ENCODE data around the gene SLC6A1. TPM values are rescaled to one million over a fixed set of nuclear protein-coding genes. Genes with fewer than 3 reads are reported as not detected.

Gene SLC6A1
- total and polyA plus RNA-seq, 4 donors, result 16.0 to 71.9 (median 33.8) TPM

DNA sequence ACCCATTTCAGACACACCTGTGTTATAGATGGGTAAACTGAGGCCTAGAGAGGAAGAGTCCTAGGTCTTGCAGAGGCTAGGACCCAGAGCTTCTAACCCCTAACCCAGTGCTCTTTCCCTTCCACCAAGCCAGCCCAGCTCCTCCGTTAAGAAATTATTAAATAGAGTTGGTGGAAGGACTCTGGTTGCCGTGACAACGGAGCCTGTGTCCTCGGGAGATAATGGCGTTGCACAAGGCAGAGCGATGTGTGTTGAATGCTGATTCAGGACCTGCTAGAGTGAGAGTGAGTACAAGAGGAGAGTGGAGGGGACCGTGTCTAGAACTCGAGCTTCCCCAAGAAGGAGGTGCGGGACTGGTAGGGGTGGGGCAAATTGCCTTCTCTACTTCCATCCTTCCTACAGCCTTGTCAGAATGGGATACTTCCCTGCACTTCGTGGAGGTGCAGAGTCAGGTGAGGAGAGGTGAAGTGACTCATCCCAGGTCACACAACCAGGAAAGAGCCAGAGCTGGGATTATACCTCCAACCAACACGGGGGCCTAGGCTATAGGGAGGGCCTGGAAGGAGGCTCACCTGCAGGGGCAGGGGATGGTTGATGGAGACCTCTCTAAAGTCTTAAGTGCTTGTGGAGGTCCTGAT is 8.6 kb downstream of the SLC6A1 start:
- TF ChIP-seq TAF1 (conservative IDR thresholded peaks at IDR 0.05) (no peak), RXRA (IDR thresholded peaks at IDR 0.05) (peak; percentile 7 to 63), YY1 (IDR thresholded peaks at IDR 0.05) (peak; percentile 67), JUND (IDR thresholded peaks at IDR 0.05) (no peak), RAD21 (IDR thresholded peaks at IDR 0.05) (no peak), HNF4G (IDR thresholded peaks at IDR 0.05) (no peak), SP1 (IDR thresholded peaks at IDR 0.05) (peak; percentile 28), EGR1 (IDR thresholded peaks at IDR 0.05; ENCODE audit: low read depth in 2 of 2) (no peak), HNF4A (conservative IDR thresholded peaks at IDR 0.05) (peak; percentile 17 to 44), FOXA2 (IDR thresholded peaks at IDR 0.05) (no peak)
- TF ChIP-seq, protein P1, sequence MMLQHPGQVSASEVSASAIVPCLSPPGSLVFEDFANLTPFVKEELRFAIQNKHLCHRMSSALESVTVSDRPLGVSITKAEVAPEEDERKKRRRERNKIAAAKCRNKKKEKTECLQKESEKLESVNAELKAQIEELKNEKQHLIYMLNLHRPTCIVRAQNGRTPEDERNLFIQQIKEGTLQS (IDR thresholded peaks at IDR 0.05), result no peak
- TF ChIP-seq, protein P2, sequence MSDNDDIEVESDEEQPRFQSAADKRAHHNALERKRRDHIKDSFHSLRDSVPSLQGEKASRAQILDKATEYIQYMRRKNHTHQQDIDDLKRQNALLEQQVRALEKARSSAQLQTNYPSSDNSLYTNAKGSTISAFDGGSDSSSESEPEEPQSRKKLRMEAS (IDR thresholded peaks at IDR 0.05), result no peak
- TF ChIP-seq, protein P3, sequence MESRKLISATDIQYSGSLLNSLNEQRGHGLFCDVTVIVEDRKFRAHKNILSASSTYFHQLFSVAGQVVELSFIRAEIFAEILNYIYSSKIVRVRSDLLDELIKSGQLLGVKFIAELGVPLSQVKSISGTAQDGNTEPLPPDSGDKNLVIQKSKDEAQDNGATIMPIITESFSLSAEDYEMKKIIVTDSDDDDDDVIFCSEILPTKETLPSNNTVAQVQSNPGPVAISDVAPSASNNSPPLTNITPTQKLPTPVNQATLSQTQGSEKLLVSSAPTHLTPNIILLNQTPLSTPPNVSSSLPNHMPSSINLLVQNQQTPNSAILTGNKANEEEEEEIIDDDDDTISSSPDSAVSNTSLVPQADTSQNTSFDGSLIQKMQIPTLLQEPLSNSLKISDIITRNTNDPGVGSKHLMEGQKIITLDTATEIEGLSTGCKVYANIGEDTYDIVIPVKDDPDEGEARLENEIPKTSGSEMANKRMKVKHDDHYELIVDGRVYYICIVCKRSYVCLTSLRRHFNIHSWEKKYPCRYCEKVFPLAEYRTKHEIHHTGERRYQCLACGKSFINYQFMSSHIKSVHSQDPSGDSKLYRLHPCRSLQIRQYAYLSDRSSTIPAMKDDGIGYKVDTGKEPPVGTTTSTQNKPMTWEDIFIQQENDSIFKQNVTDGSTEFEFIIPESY (IDR thresholded peaks at IDR 0.05), result no peak
- TF ChIP-seq, protein P4, sequence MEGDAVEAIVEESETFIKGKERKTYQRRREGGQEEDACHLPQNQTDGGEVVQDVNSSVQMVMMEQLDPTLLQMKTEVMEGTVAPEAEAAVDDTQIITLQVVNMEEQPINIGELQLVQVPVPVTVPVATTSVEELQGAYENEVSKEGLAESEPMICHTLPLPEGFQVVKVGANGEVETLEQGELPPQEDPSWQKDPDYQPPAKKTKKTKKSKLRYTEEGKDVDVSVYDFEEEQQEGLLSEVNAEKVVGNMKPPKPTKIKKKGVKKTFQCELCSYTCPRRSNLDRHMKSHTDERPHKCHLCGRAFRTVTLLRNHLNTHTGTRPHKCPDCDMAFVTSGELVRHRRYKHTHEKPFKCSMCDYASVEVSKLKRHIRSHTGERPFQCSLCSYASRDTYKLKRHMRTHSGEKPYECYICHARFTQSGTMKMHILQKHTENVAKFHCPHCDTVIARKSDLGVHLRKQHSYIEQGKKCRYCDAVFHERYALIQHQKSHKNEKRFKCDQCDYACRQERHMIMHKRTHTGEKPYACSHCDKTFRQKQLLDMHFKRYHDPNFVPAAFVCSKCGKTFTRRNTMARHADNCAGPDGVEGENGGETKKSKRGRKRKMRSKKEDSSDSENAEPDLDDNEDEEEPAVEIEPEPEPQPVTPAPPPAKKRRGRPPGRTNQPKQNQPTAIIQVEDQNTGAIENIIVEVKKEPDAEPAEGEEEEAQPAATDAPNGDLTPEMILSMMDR (IDR thresholded peaks at IDR 0.05; ENCODE audit: low read depth, low read length, missing input control), result no peak
- Histone ChIP-seq H3K9ac (ENCODE audit: low read depth in 1 of 2, low read length in 2 of 2) (peak overlapping the region in 1 of 2 donors; percentile 68), H3K4me1 (ENCODE audit: control insufficient read depth in 4 of 4, insufficient read depth in 4 of 4, low read length in 3 of 4) (peaks cover 13 to 96% (median 84%) of the 10 kb centered on the region in 4 donors), H3K27ac (ENCODE audit: low read depth in 1 of 2, low read length in 2 of 2) (peak overlapping the region; percentile 93 to 98), H3K9me3 (ENCODE audit: control insufficient read depth in 4 of 4, low read length in 3 of 4) (no peaks in the 10 kb centered on the region), H3K4me3 (ENCODE audit: low read depth in 1 of 3, low read length in 3 of 3) (no peak overlapping the region), H3K36me3 (ENCODE audit: control insufficient read depth in 4 of 4, insufficient read depth in 3 of 4, low read depth in 1 of 4, low read length in 3 of 4) (no peaks in the 10 kb centered on the region), H3K27me3 (ENCODE audit: control insufficient read depth in 4 of 4, insufficient read depth in 4 of 4, low read length in 3 of 4) (no peaks in the 10 kb centered on the region)
- WGBS, result 25% methylated on average over 11 of the region's 11 CpGs
- DNase-seq (ENCODE audit: low spot score), result peak; percentile 59

DNA sequence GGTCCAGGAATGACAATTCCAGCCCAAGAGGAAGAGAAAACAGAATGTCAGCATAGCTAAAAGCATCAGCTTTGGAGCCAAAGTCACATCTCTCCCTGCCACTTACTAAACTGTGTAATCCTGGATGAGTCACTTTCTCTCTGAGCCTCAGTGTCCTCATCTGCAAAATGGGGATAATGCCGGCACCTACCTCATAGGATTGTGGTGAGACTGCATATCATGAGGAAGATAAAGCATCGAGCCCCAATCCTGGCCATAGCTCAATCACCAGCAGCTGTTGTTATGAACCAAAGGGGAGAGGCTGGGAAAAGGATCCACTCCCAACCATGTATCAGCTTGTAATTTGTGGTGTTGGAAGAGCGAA is 9.1 kb downstream of the SLC6A1 start:
- H3K36me3 ChIP-seq (ENCODE audit: control insufficient read depth in 4 of 4, insufficient read depth in 3 of 4, low read depth in 1 of 4, low read length in 3 of 4), result no peaks in the 10 kb centered on the region
- no peaks in the 10 kb centered on the region for H3K27me3 ChIP-seq (ENCODE audit: control insufficient read depth in 4 of 4, insufficient read depth in 4 of 4, low read length in 3 of 4)
- 59% methylated on average over 3 of the region's 3 CpGs for WGBS
- H3K27ac ChIP-seq (ENCODE audit: low read depth in 1 of 2, low read length in 2 of 2), result peak overlapping the region; percentile 93 to 98
- H3K4me3 ChIP-seq (ENCODE audit: low read depth in 1 of 3, low read length in 3 of 3), result peak overlapping the region in 1 of 3 donors; percentile 12
- no peak for DNase-seq (ENCODE audit: low spot score)
- peak overlapping the region in 1 of 2 donors; percentile 68 for H3K9ac ChIP-seq (ENCODE audit: low read depth in 1 of 2, low read length in 2 of 2)
- H3K9me3 ChIP-seq (ENCODE audit: control insufficient read depth in 4 of 4, low read length in 3 of 4), result no peaks in the 10 kb centered on the region
- H3K4me1 ChIP-seq (ENCODE audit: control insufficient read depth in 4 of 4, insufficient read depth in 4 of 4, low read length in 3 of 4), result peaks cover 13 to 96% (median 81%) of the 10 kb centered on the region in 4 donors
- peak in 1 of 2 donors; percentile 2 for TF ChIP-seq JUND (IDR thresholded peaks at IDR 0.05)
- TF ChIP-seq HNF4A (conservative IDR thresholded peaks at IDR 0.05), result no peak

All from liver (tissue), 9 donors.